IMR-90 (cell line): ENCODE measurements around the gene ORC5. TPM values are rescaled to one million over a fixed set of nuclear protein-coding genes. Genes with fewer than 3 reads are reported as not detected.

Experiments used
- ATAC-seq: fragments of 200-7000 bp; cut with Tn5 transposase; 2 replicates; pipeline ENCODE4 v1.9.1; 2020; ENCODE audit warnings: low read depth, mild to moderate bottlenecking, moderate library complexity
- BruUV-seq: library from RNA; stranded (reverse); fragments of 400-500 nt; replicated peaks from 2 replicates; lab custom pipeline; 2021; lab: Mats Ljungman, UMichigan
- CTCF ChIA-PET: fragments of 300-600 bp; formaldehyde crosslinking; extraction: SDS; loops from one replicate; lab custom pipeline; 2021; ENCODE audit warnings: antibody characterized with exemption; lab: Yijun Ruan, JAX
- POLR2A ChIA-PET: fragments of 300-600 bp; sonication (Branson Sonifier 250); formaldehyde crosslinking; loops from one replicate; lab custom pipeline; 2022; ENCODE audit warnings: antibody characterized with exemption; ENCODE audit not compliant: unreplicated experiment; lab: Charles Lee
- DNase-seq: peaks from one replicate; pipeline ENCODE4 v3.0.0; 2013
- H2AFZ ChIP-seq: replicated peaks from 2 replicates; pipeline ENCODE3; 2013; ENCODE audit warnings: low read length, mild to moderate bottlenecking; ENCODE audit not compliant: poor library complexity
- H2AK5ac ChIP-seq: 2 replicates; pipeline ENCODE4 v1.6.1; 2013; ENCODE audit warnings: low read depth, low read length, inconsistent platforms
- H2AK9ac ChIP-seq: replicated peaks from 2 replicates; pipeline ENCODE3; 2013; ENCODE audit warnings: mild to moderate bottlenecking, low read depth, low read length, moderate library complexity; ENCODE audit not compliant: poor library complexity
- H2BK120ac ChIP-seq: 2 replicates; pipeline ENCODE4 v1.6.1; 2013; ENCODE audit warnings: low read depth, low read length, inconsistent platforms
- H2BK15ac ChIP-seq: 3 replicates; pipeline ENCODE4 v1.6.1; 2013; ENCODE audit warnings: low read depth, low read length, inconsistent platforms
- H2BK20ac ChIP-seq: 2 replicates; pipeline ENCODE4 v1.6.1; 2013; ENCODE audit warnings: low read depth, mild to moderate bottlenecking, inconsistent platforms, low read length, moderate library complexity
- H2BK5ac ChIP-seq: 2 replicates; pipeline ENCODE4 v1.6.1; 2013; ENCODE audit warnings: mild to moderate bottlenecking, low read depth, low read length, inconsistent platforms; ENCODE audit not compliant: poor library complexity, severe bottlenecking
- H3K14ac ChIP-seq: replicated peaks from 2 replicates; pipeline ENCODE4 v1.6.1; 2013; ENCODE audit warnings: low read depth, low read length, inconsistent platforms
- H3K18ac ChIP-seq: 2 replicates; pipeline ENCODE4 v1.6.1; 2013; ENCODE audit warnings: low read depth, low read length, control low read depth
- H3K23ac ChIP-seq: 2 replicates; pipeline ENCODE4 v1.6.1; 2013; ENCODE audit warnings: low read depth, low read length, inconsistent platforms
- H3K27ac ChIP-seq: 2 replicates; pipeline ENCODE4 v1.5.1; 2013; ENCODE audit warnings: mild to moderate bottlenecking, control low read depth, low read length; ENCODE audit not compliant: insufficient read depth
- H3K27me3 ChIP-seq: 2 replicates; pipeline ENCODE4 v1.6.1; 2013; ENCODE audit warnings: low read length; ENCODE audit not compliant: control insufficient read depth, insufficient read depth
- H3K36me3 ChIP-seq: 2 replicates; pipeline ENCODE4 v1.6.1; 2013; ENCODE audit warnings: low read length, mixed read lengths; ENCODE audit not compliant: control insufficient read depth, insufficient read depth
- H3K4ac ChIP-seq: 2 replicates; pipeline ENCODE4 v1.6.1; 2013; ENCODE audit warnings: low read depth, low read length, inconsistent platforms
- H3K4me1 ChIP-seq: 2 replicates; pipeline ENCODE4 v1.6.1; 2013; ENCODE audit warnings: low read length, mixed read lengths; ENCODE audit not compliant: control insufficient read depth, insufficient read depth
- H3K4me2 ChIP-seq: 2 replicates; pipeline ENCODE4 v1.6.1; 2013; ENCODE audit warnings: low read depth, mild to moderate bottlenecking, control low read depth, low read length, moderate library complexity
- H3K4me3 ChIP-seq: 2 replicates; pipeline ENCODE4 v1.5.1; 2013; ENCODE audit warnings: low read depth, mild to moderate bottlenecking, control low read depth, low read length, moderate library complexity; ENCODE audit not compliant: insufficient read depth
- H3K56ac ChIP-seq: 2 replicates; pipeline ENCODE4 v1.6.1; 2013; ENCODE audit warnings: low read length, inconsistent platforms; ENCODE audit not compliant: insufficient read depth; ENCODE audit errors: extremely low read depth
- H3K79me1 ChIP-seq, 2 experiments: 2 replicates each; pipeline ENCODE4 v1.6.1; 2013; ENCODE audit warnings: low read length in 2 of 2, inconsistent platforms in 1 of 2, low read depth in 1 of 2
- H3K9ac ChIP-seq: 2 replicates; pipeline ENCODE4 v1.6.1; 2013; ENCODE audit warnings: low read depth, low read length, control low read depth
- H3K9me1 ChIP-seq: 2 replicates; pipeline ENCODE4 v1.6.1; 2013; ENCODE audit warnings: low read length, inconsistent platforms; ENCODE audit not compliant: insufficient read depth
- H3K9me3 ChIP-seq: 2 replicates; pipeline ENCODE4 v1.6.1; 2013; ENCODE audit warnings: low read length; ENCODE audit not compliant: control insufficient read depth, insufficient read depth
- H4K20me1 ChIP-seq: 2 replicates; pipeline ENCODE4 v1.6.1; 2013; ENCODE audit warnings: low read length, inconsistent platforms; ENCODE audit not compliant: insufficient read depth
- H4K5ac ChIP-seq: 2 replicates; pipeline ENCODE4 v1.6.1; 2013; ENCODE audit warnings: mild to moderate bottlenecking, low read depth, low read length, control low read depth
- H4K8ac ChIP-seq, 2 experiments: 2 replicates each; pipeline ENCODE4 v1.6.1; 2013; ENCODE audit warnings: low read depth in 2 of 2, low read length in 2 of 2, control low read depth in 1 of 2, inconsistent platforms in 1 of 2
- H4K91ac ChIP-seq: 2 replicates; pipeline ENCODE4 v1.6.1; 2013; ENCODE audit warnings: low read depth, low read length, inconsistent platforms; ENCODE audit not compliant: insufficient read depth
- BHLHE40 ChIP-seq: fragments of 150-350 bp; IDR thresholded peaks from 2 replicates; pipeline ENCODE4 v1.6.1; 2016; ENCODE audit warnings: mild to moderate bottlenecking, low read depth, low read length
- CEBPB ChIP-seq: IDR thresholded peaks from 2 replicates; pipeline ENCODE4 v1.6.1; 2012; ENCODE audit warnings: low read depth, low read length, improper control_type of control experiment
- CHD1 ChIP-seq: IDR thresholded peaks from 2 replicates; pipeline ENCODE4 v1.6.1; 2012; ENCODE audit warnings: low read depth, low read length, improper control_type of control experiment
- FOS ChIP-seq: fragments of 150-350 bp; IDR thresholded peaks from 2 replicates; pipeline ENCODE4 v1.6.1; 2016; ENCODE audit warnings: low read depth, low read length
- MAFK ChIP-seq: IDR thresholded peaks from 2 replicates; pipeline ENCODE4 v1.6.1; 2012; ENCODE audit warnings: low read depth, low read length, improper control_type of control experiment
- MAZ ChIP-seq: IDR thresholded peaks from 2 replicates; pipeline ENCODE4 v1.6.1; 2012; ENCODE audit warnings: low read depth, mild to moderate bottlenecking, low read length, improper control_type of control experiment, moderate library complexity, borderline replicate concordance
- MXI1 ChIP-seq: IDR thresholded peaks from 2 replicates; pipeline ENCODE4 v1.6.1; 2012; ENCODE audit warnings: low read depth, mild to moderate bottlenecking, low read length, moderate library complexity, borderline replicate concordance
- NFE2L2 ChIP-seq: fragments of 150-350 bp; IDR thresholded peaks from 2 replicates; pipeline ENCODE4 v1.6.1; 2016; ENCODE audit warnings: low read depth, mild to moderate bottlenecking, low read length
- POLR2A ChIP-seq: IDR thresholded peaks from 2 replicates; pipeline ENCODE4 v1.6.1; 2012; ENCODE audit warnings: mild to moderate bottlenecking, low read depth, low read length
- RAD21 ChIP-seq: IDR thresholded peaks from 2 replicates; pipeline ENCODE4 v1.6.1; 2012; ENCODE audit warnings: low read length, improper control_type of control experiment
- RFX5 ChIP-seq: IDR thresholded peaks from 2 replicates; pipeline ENCODE4 v1.8.0; 2012; ENCODE audit warnings: low read depth, mild to moderate bottlenecking, low read length, moderate library complexity
- WGBS, 2 experiments: methylation state at CpG; one replicate each; pipeline versions ENCODE4 v1.1.5 to v1.1.7; 2013; ENCODE audit warnings: missing lambda C conversion rate in 2 of 2; ENCODE audit not compliant: insufficient read length in 1 of 2; ENCODE audit errors: extremely low coverage in 2 of 2; 5-methylcytosine and 5-hydroxymethylcytosine counted together
- dilution Hi-C: fragments of 300-500 bp; cut with HindIII; formaldehyde crosslinking; loops from one replicate; pipeline ENCODE4 v1.14.3; 2018; ENCODE audit warnings: low sequenced_read_pairs; ENCODE audit not compliant: unreplicated experiment
- in situ Hi-C: fragments of 300-500 bp; cut with MboI; formaldehyde crosslinking; loops from 3 replicates; pipeline ENCODE4 v1.14.3; 2019; ENCODE audit warnings: low sequenced_read_pairs, inconsistent platforms, mixed read lengths
- intact Hi-C: fragments of 100-400 bp; cut with micrococcal nuclease; formaldehyde crosslinking; loops from 2 replicates; pipeline ENCODE4 v1.10.0; 2022
- polyA plus RNA-seq, 3 experiments: library from polyadenylated mRNA; depleted of rRNA; stranded (reverse); fragments of >200 nt; gene quantifications; 2 replicates each; pipeline ENCODE4 v1.2.3, GENCODE V29; 2012; ENCODE audit warnings: low replicate concordance in 1 of 3
- total RNA-seq: library from RNA; depleted of rRNA; stranded (reverse); fragments of >200 nt; gene quantifications from 2 replicates; pipeline ENCODE4 v1.2.3, GENCODE V29; 2012
- TF ChIP-seq, protein P1 (sequence below): fragments of 150-350 bp; IDR thresholded peaks from 2 replicates; pipeline ENCODE4 v1.6.1; 2016; ENCODE audit warnings: low read depth, mild to moderate bottlenecking, low read length, moderate library complexity, borderline replicate concordance
- TF ChIP-seq, protein P2 (sequence below): fragments of 150-350 bp; IDR thresholded peaks from 2 replicates; pipeline ENCODE4 v1.6.1; 2017; ENCODE audit warnings: mild to moderate bottlenecking, antibody characterized with exemption, low read length, low read depth
- TF ChIP-seq, protein P3 (sequence below): conservative IDR thresholded peaks from 2 replicates; pipeline ENCODE4 v1.5.1; 2012; ENCODE audit warnings: mild to moderate bottlenecking, low read depth, low read length, improper control_type of control experiment

The ORC5 gene
- total and polyA plus RNA-seq, 2 of the 4 experiments (the other 2 are of a cell fraction): 7.9 to 18.8 TPM

DNA sequence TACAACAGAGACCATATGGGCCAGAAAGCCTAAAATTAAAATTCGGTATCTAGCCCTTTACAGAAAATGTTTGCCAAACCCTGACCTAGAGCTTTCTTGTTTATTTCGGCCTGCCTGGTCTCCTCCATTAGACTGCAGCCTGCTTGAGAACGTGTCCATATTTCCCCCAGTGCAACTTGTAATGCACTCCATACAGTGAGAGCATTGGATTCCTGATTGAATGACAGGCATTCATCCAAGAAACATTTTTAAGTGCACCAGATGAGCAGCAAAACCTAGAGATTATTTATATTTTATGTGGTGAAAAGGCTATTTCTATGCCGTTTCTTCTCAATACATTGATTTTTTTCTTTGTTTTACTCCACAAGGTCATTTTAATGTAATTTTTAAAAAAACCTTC is 47.4 kb upstream of the ORC5 start:
- BruUV-seq: no TSS peak
- Histone ChIP-seq H2BK5ac (no peak overlapping the region), H3K4me3 (no peak overlapping the region), H2BK120ac (no peak overlapping the region), H3K14ac (no peak overlapping the region), H3K4ac (no peak overlapping the region), H3K18ac (no peak overlapping the region), H3K9me1 (no peaks in the 10 kb centered on the region), H3K79me1 (no peaks in the 10 kb centered on the region), H3K9ac (no peak overlapping the region), H2AK9ac (no peak overlapping the region), H3K9me3 (no peaks in the 10 kb centered on the region), H4K8ac (no peak overlapping the region), H3K27ac (no peak overlapping the region), H3K56ac (no peak overlapping the region), H2BK20ac (no peak overlapping the region), H3K4me1 (no peaks in the 10 kb centered on the region), H4K91ac (no peak overlapping the region), H3K27me3 (peaks cover 4% of the 10 kb centered on the region), H3K36me3 (no peaks in the 10 kb centered on the region), H2AFZ (no peak overlapping the region), H2BK15ac (no peak overlapping the region), H3K4me2 (no peak overlapping the region), H3K23ac (no peak overlapping the region), H2AK5ac (no peak overlapping the region), H4K20me1 (no peaks in the 10 kb centered on the region), H4K5ac (no peak overlapping the region)
- in situ Hi-C loops (no loop called here), intact Hi-C loops (loop anchor here (10.0 kb wide), 1 partner anchor 730 kb away; no protein-coding TSS in a partner anchor), dilution Hi-C loops (no loop called here)
- POLR2A ChIA-PET: no interaction called here
- DNase-seq (no peak), ATAC-seq (no peak)
- TF ChIP-seq BHLHE40 (no peak), MXI1 (no peak), FOS (no peak), RFX5 (no peak), RAD21 (no peak), POLR2A (no peak), CEBPB (no peak), CHD1 (no peak), MAZ (no peak), MAFK (no peak), NFE2L2 (no peak)
- TF ChIP-seq, protein P1, sequence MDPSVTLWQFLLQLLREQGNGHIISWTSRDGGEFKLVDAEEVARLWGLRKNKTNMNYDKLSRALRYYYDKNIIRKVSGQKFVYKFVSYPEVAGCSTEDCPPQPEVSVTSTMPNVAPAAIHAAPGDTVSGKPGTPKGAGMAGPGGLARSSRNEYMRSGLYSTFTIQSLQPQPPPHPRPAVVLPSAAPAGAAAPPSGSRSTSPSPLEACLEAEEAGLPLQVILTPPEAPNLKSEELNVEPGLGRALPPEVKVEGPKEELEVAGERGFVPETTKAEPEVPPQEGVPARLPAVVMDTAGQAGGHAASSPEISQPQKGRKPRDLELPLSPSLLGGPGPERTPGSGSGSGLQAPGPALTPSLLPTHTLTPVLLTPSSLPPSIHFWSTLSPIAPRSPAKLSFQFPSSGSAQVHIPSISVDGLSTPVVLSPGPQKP: no peak
- TF ChIP-seq, protein P2, sequence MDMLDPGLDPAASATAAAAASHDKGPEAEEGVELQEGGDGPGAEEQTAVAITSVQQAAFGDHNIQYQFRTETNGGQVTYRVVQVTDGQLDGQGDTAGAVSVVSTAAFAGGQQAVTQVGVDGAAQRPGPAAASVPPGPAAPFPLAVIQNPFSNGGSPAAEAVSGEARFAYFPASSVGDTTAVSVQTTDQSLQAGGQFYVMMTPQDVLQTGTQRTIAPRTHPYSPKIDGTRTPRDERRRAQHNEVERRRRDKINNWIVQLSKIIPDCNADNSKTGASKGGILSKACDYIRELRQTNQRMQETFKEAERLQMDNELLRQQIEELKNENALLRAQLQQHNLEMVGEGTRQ: no peak
- TF ChIP-seq, protein P3, sequence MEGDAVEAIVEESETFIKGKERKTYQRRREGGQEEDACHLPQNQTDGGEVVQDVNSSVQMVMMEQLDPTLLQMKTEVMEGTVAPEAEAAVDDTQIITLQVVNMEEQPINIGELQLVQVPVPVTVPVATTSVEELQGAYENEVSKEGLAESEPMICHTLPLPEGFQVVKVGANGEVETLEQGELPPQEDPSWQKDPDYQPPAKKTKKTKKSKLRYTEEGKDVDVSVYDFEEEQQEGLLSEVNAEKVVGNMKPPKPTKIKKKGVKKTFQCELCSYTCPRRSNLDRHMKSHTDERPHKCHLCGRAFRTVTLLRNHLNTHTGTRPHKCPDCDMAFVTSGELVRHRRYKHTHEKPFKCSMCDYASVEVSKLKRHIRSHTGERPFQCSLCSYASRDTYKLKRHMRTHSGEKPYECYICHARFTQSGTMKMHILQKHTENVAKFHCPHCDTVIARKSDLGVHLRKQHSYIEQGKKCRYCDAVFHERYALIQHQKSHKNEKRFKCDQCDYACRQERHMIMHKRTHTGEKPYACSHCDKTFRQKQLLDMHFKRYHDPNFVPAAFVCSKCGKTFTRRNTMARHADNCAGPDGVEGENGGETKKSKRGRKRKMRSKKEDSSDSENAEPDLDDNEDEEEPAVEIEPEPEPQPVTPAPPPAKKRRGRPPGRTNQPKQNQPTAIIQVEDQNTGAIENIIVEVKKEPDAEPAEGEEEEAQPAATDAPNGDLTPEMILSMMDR: no peak
- CTCF ChIA-PET: interaction anchor here (0.8 kb wide), 1 partner anchor 18 kb away, joined by 3 read pairs; no protein-coding TSS in a partner anchor
- WGBS, 2 experiments: 67% methylated on average over 1 of the region's 4 CpGs; no CpG with 5 or more reads in 1 of the 2 experiments
